OCI-LY3 (cell line): ENCODE data around the gene MBTD1.

Source experiments
- H2AFZ ChIP-seq: fragments of 200-600, 300-600 bp; shearing (Covaris generic); 2 replicates; pipeline ENCODE4 v1.6.0; 2014; ENCODE audit warnings: antibody characterized with exemption, low read depth, low read length
- H3K27ac ChIP-seq: fragments of 200-600, 300-600 bp; sonication (generic); 2 replicates; pipeline ENCODE4 v1.5.1; 2014; ENCODE audit warnings: mild to moderate bottlenecking, low read length, moderate library complexity, mixed read lengths
- H3K27me3 ChIP-seq: fragments of 200-600, 300-600 bp; sonication (generic); 2 replicates; pipeline ENCODE4 v1.6.1; 2014; ENCODE audit warnings: low read depth, low read length, mixed read lengths
- H3K36me3 ChIP-seq: fragments of 200-600, 300-600 bp; sonication (generic); replicated peaks from 2 replicates; pipeline ENCODE3; 2014; ENCODE audit warnings: low read depth, low read length, mixed read lengths
- H3K4me1 ChIP-seq: fragments of 300-600, 200-600 bp; sonication (generic); 2 replicates; pipeline ENCODE4 v1.6.1; 2014; ENCODE audit warnings: low read length, mixed read lengths
- H3K4me2 ChIP-seq: fragments of 200-600, 300-600 bp; sonication (generic); 2 replicates; pipeline ENCODE4 v1.6.1; 2014; ENCODE audit warnings: low read length, mixed read lengths
- H3K4me3 ChIP-seq: fragments of 300-600, 200-600 bp; sonication (generic); 2 replicates; pipeline ENCODE4 v1.5.1; 2014; ENCODE audit warnings: antibody characterized with exemption, mild to moderate bottlenecking, low read length, moderate library complexity
- H3K79me2 ChIP-seq: fragments of 300-600, 200-600 bp; shearing (Covaris generic); 2 replicates; pipeline ENCODE4 v1.6.1; 2014; ENCODE audit warnings: mild to moderate bottlenecking, low read length, mixed read lengths
- H3K9ac ChIP-seq: fragments of 300-600, 200-600 bp; shearing (Covaris generic); 2 replicates; pipeline ENCODE4 v1.6.0; 2014; ENCODE audit warnings: mild to moderate bottlenecking, low read length, moderate library complexity
- H3K9me3 ChIP-seq: fragments of 200-600, 300-600 bp; shearing (Covaris generic); 2 replicates; pipeline ENCODE4 v1.6.1; 2014; ENCODE audit warnings: low read length, mixed read lengths; ENCODE audit not compliant: insufficient read depth
- H4K20me1 ChIP-seq: fragments of 200-600, 300-600 bp; sonication (generic); 2 replicates; pipeline ENCODE4 v1.6.1; 2016; ENCODE audit warnings: low read length, mixed read lengths; ENCODE audit not compliant: insufficient read depth
- CTCF ChIP-seq: fragments of 200-600, 300-600 bp; sonication (generic); IDR thresholded peaks from 2 replicates; pipeline ENCODE4 v1.5.1; 2014; ENCODE audit warnings: antibody characterized with exemption, low read length, low read depth
- EZH2phosphoT487 ChIP-seq: fragments of 200-600 bp; shearing (Covaris generic); IDR thresholded peaks from 2 replicates; pipeline ENCODE4 v1.6.1; 2018; ENCODE audit warnings: antibody characterized with exemption, mixed run types, low read depth

MBTD1 gene

GRCh38 chr17:51149163-51149562 is 110.7 kb downstream of the MBTD1 start:
- no peak for TF ChIP-seq CTCF
- TF ChIP-seq EZH2phosphoT487 = no peak
- H3K27ac ChIP-seq = no peak overlapping the region
- no peaks in the 10 kb centered on the region for H4K20me1 ChIP-seq
- no peak overlapping the region for H3K4me2 ChIP-seq
- H2AFZ ChIP-seq = no peak overlapping the region
- no peaks in the 10 kb centered on the region for H3K9me3 ChIP-seq
- H3K79me2 ChIP-seq = peaks cover 8% of the 10 kb centered on the region
- H3K9ac ChIP-seq = no peak overlapping the region
- H3K36me3 ChIP-seq = no peaks in the 10 kb centered on the region
- H3K27me3 ChIP-seq = no peaks in the 10 kb centered on the region
- no peak overlapping the region for H3K4me3 ChIP-seq
- H3K4me1 ChIP-seq = peaks cover 13% of the 10 kb centered on the region

GRCh38 chr17:51147650-51148049 is 112.2 kb downstream of the MBTD1 start:
- H3K4me3 ChIP-seq = no peak overlapping the region
- H3K36me3 ChIP-seq = no peaks in the 10 kb centered on the region
- no peak overlapping the region for H3K9ac ChIP-seq
- H3K27ac ChIP-seq = no peak overlapping the region
- TF ChIP-seq EZH2phosphoT487 (no peak), CTCF (no peak)
- no peak overlapping the region for H2AFZ ChIP-seq
- H4K20me1 ChIP-seq = no peaks in the 10 kb centered on the region
- H3K79me2 ChIP-seq = no peaks in the 10 kb centered on the region
- H3K9me3 ChIP-seq = no peaks in the 10 kb centered on the region
- H3K4me1 ChIP-seq = peaks cover 11% of the 10 kb centered on the region
- H3K4me2 ChIP-seq = peak overlapping the region; percentile 8; the same call in 1 of the 2 replicates
- H3K27me3 ChIP-seq = no peaks in the 10 kb centered on the region

- Histone ChIP-seq H3K4me2 (no peak overlapping the region), H3K79me2 (no peaks in the 10 kb centered on the region), H3K27ac (no peak overlapping the region), H3K27me3 (no peaks in the 10 kb centered on the region), H3K36me3 (no peaks in the 10 kb centered on the region), H3K9ac (no peak overlapping the region), H4K20me1 (no peaks in the 10 kb centered on the region), H3K4me3 (no peak overlapping the region), H3K4me1 (peaks cover 7% of the 10 kb centered on the region), H2AFZ (no peak overlapping the region), H3K9me3 (no peaks in the 10 kb centered on the region)
- TF ChIP-seq CTCF (no peak), EZH2phosphoT487 (no peak)
Observed at GRCh38 chr17:51144266-51145022, 115.4 kb downstream of the MBTD1 start.

- no peak overlapping the region for H3K4me3 ChIP-seq
- H2AFZ ChIP-seq = no peak overlapping the region
- no peaks in the 10 kb centered on the region for H3K27me3 ChIP-seq
- no peaks in the 10 kb centered on the region for H3K9me3 ChIP-seq
- no peak overlapping the region for H3K9ac ChIP-seq
- H3K36me3 ChIP-seq = no peaks in the 10 kb centered on the region
- H3K27ac ChIP-seq = no peak overlapping the region
- no peak overlapping the region for H3K4me2 ChIP-seq
- peaks cover 3% of the 10 kb centered on the region for H3K4me1 ChIP-seq
- no peaks in the 10 kb centered on the region for H3K79me2 ChIP-seq
- no peak for TF ChIP-seq CTCF
- no peak for TF ChIP-seq EZH2phosphoT487
- H4K20me1 ChIP-seq = no peaks in the 10 kb centered on the region
Observed at GRCh38 chr17:51142597-51142996, 117.3 kb downstream of the MBTD1 start.
